SHP77 treated with DMSO at 0.1 percent for 48 hours (cell line): Measurements from ENCODE around the gene CDH13.

Experiments
- DNase-seq: peaks from one replicate; lab custom pipeline; 2025; lab: John Stamatoyannopoulos, UW

Gene CDH13

GRCh38 chr16:83622010-83622409 is 995.2 kb downstream of the CDH13 start:
- DNase-seq: no peak

DNA sequence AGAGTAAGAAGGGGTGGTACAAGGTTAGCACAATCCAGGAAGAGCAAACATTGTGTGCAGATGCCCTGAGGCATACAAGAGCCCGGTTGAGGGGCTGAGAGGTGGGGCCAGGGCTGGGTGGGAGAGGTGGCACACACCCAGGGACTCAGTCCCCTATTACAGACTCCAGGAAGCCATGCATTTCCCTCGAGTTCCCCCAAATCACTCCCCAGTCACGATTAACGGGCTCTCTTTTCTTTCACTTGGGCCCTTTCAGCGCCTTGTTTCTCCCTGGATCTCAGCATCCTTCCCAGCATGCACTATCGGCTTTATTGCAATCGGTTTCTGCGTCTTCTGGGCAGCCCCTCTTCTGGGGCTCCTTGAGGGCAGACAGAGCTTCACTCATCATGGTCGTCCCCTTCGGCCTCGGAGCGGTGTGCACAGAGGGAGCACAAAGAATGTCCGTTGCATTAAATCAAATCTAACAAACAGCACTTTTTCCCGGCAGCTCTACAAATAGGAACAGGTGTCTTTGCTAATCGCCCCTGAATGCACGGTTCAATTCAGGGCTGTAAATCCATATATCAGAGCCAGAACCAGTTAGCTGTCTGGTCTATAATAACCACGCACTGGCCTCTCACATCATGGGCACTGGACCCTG is 996.4 kb downstream of the CDH13 start:
- peak; percentile 63 for DNase-seq

DNA sequence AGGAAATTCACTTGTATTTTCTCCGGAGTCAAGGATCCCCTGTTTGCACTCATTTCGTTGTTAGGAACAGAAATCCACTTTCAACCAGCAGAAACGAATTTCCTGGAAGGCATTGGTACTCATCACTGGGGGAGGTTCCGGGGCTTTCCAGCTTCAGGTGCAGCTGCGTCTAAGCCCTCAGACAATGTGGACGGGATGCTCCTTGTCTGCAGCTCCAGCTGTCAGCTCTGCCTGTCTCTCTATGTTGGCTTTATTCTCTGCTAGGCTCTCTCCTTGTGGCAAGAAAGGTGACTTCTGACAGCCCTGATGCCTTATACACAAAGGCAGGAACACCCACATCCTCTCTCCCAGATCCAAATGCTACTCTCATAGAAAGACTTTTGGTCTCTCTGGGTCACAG is 997.1 kb downstream of the CDH13 start:
- peak; percentile 77 for DNase-seq

DNA sequence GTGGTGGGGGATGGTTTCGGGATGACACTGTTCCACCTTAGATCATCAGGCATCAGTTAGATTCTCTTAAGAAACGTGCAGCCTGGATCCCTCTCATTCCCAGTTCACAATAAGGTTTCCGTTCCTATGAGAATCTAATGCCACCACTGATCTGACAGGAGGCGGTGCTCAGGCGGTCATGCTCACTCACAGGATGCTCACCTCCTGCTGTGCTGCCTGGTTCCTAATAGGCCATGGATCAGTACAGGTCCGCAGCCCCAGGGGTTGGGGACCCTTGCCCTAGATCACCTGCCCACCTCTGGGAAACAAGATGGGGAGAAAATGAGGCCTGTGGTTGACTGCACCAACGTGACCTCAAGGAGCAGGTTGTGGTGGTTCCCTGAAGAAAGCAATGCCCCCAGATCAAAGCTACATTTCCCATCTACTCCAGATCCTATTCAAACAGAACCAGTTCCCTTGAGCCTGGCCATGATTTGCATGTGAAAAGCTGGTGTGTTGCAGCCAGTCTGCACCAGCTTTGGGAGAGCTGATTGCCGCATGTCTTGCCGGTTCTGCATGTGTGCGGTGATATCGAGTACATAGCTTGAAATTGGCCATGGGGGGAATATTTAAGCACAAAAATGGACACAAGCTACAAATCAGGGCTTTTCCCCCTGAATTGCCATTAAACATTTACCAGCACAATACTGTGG is 997.8 kb downstream of the CDH13 start:
- no peak for DNase-seq

DNA sequence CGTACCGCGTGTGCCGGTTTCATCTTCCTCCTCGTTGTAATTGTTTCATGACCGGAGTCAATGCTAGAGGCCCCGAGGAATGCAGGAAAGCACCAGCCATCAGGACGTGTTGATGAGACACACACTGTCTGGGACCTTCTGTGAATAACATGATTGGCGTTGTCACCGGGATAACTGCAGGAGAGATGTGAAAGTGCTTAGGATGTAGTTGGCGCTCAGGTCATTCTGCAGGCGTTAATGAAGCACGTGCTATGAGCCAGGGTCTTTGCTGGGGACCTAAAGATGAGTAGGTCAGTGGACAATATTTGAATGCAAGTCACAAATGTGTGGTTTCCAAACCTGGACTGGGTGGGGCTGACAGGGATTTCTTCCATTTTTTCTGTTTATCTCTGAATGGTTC is 999.4 kb downstream of the CDH13 start:
- no peak for DNase-seq

- DNase-seq: no peak
Measured at GRCh38 chr16:83626676-83627075, 999.9 kb downstream of the CDH13 start.

DNA sequence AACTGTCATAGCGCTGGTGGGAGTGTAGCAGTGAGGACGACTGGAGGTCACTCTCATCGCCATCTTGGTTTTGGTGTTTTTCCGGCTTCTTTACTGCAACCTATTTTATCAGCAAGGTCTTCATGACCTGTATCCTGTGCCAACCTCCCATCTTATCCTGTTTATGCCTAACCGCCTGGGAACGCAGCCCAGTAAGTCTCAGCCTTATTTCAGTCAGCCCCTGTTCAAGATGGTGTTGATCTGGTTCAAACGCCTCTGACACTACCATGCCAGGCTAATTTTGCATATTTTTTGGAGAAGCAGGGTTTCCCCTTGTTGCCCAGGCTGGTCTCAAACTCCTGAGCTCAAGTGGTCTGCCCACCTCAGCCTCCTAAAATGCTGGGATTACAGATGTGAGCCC is 1001.2 kb downstream of the CDH13 start:
- no peak for DNase-seq

GRCh38 chr16:83629426-83629825 is 1002.7 kb downstream of the CDH13 start:
- DNase-seq: no peak

- DNase-seq: no peak
Measured at GRCh38 chr16:83629836-83630235, 1003.1 kb downstream of the CDH13 start.

- DNase-seq: no peak
Measured at GRCh38 chr16:83630979-83631378, 1004.2 kb downstream of the CDH13 start.

- DNase-seq: no peak
Measured at GRCh38 chr16:83633286-83633685, 1006.5 kb downstream of the CDH13 start.

- no peak for DNase-seq
Measured at GRCh38 chr16:83648347-83648746, 1021.6 kb downstream of the CDH13 start.

DNA sequence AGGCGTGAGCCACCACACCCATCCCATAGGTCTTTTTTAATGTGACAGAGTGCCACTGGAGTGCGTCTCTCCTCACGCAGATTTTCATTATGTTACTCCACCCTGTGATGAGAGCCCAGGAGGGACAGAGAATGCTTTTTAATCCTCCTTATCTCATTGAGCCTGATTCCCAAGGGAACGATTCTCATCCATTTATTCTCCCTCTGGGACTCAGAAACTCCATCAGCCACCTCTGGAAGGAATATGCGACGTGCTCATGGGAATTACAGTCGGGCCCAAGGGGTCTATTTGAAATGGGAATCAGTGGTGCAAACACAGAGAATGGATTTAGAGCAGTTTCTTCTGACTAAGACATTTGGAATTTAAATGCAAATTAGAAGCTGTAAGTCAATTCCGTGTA is 1025.1 kb downstream of the CDH13 start:
- no peak for DNase-seq

DNA sequence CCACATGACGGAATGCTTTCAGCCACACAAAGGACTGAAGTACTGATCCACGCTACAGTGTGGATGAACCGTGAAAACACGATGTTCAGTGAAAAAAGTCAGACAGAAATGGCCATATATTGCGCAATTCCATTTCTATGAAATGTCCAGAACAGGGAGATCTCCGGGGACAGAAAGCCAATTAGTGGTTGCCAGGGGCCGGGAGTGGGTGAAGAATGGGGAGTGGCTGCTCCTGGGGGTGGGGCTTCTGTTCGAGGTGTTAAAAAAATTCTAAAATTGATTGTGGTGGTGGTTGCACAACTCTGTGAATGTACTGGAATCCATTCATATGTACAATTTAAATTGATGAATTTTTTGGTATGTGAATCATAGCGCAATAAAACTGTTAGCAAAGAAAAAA is 1026.2 kb downstream of the CDH13 start:
- no peak for DNase-seq

GRCh38 chr16:83653785-83654184 is 1027.0 kb downstream of the CDH13 start:
- DNase-seq: no peak

DNA sequence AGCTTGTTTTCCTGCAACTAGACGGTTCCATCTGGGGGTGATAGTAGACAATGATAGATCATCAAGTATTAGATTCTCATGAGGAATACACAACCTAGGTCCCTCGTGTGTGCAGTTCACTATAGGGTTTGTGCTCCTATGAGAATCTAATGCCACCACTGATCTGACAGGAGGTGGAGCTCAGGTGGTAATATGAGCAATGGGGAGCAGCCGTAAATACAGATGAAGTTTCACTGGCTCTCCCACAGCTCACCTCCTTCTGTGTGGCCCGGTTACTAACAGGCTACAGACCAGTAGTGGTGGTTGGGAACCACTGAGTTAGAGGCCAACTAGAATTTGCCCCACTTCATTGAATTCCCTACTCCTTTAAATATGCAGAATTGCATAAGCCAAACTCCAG is 1033.5 kb downstream of the CDH13 start:
- DNase-seq: no peak

- DNase-seq: no peak
Measured at GRCh38 chr16:83661656-83662055, 1034.9 kb downstream of the CDH13 start.

DNA sequence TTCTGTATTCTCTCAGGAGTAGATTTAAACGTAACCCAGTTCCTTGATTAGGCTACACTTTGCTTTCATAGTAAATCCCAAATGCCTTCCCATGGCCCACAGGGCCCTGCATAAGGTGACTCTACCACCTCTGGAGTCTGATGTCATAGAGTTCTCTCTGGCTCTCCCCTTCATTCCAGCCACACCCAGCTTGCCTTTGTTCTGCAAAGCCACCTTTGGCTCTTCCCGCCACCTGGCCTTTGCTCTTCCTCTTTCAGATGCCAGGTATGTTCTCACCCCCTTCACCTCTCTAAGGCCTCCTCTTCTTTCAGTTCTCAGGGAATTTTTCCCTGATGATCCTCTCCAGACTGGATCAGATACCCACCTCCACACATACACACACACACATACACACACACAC is 1039.7 kb downstream of the CDH13 start:
- DNase-seq: no peak

- DNase-seq: no peak
Measured at GRCh38 chr16:83669456-83669855, 1042.7 kb downstream of the CDH13 start.

DNA sequence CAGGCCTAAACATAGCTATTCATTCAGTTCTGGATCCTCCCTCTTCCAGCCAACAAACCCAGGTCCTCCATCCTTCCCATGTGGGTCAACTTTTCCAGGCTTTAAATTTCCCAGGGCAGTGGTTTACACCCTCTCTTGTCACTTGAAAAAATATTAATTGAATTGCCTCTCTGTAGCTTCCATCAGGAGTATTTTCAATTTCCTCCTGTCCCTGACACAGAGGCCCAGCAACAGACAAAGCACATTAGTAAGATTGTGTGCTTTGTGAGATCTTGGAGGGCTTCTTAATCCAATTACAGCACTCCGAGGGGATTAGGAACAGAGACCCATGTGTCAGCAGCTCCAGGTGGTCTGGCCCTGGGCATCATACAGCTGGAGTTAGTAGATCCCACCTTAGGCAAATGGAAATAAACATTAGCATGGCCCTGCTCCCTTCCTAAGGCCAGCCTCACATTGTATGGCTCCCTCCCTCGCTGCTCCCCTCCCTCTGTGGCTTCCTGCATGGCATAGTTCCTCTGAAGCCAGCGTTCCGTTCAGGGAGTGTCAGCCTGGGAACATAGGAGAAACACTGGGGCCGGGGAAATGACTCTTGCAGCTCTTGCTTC is 1048.3 kb downstream of the CDH13 start:
- no peak for DNase-seq

GRCh38 chr16:83676086-83676485 is 1049.3 kb downstream of the CDH13 start:
- no peak for DNase-seq

DNA sequence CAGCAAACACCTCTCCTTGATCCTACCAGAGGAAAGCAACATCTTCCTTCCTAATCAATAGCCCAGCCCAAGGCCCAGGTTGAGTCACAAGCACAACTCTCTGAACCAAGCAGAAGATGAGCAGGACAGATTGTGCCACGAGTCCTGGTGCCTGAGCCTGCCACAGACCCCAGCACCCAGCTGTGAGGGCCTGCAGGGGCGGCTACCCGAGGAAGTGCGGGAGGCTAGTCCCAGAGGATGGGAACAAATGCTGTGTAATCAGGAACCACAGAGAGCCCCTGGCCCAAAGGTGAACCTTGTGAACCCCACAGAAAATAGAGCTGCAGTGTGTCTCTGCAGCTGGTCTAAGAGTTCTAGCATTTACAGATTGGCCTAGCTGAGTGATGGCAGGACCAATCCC is 1054.2 kb downstream of the CDH13 start:
- DNase-seq: no peak

DNA sequence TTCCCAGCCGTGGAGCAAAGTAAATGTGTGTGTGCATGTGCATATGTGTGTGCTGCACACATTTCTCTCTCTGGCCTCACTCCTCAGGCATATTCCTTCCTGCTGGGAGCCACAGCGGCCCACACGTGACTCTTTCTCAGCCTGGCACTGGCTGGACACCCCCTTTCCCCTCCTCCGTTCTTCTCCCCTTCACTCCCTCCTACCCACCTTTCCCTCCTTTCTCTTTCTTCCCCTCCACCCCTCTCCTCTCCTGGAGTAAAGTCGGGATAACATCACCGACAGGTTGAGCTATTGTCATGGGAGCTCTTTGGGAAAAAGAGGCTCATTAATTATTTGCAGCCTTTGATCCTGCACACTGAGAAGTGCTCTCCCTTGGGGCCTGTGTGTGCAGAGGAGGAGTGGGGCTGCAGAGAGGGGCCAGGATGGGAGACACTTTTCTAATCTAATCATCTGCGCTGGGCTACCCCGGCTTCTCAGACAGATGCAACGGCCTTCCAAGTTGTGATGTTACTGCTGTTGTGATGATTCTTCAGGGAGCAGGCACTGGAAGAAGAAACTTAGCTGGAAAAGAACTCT is 1054.7 kb downstream of the CDH13 start:
- no peak for DNase-seq
